Measurements from ENCODE around the gene ACTN1. TPM values are rescaled to one million over a fixed set of nuclear protein-coding genes. Genes with fewer than 3 reads are reported as not detected.

The ACTN1 gene
- total RNA-seq, 4 donors from 2014 or later = 103 to 254 (median 136) TPM

- TF ChIP-seq CTCF (IDR thresholded peaks at IDR 0.05) = no peak
- ATAC-seq (ENCODE audit: low FRiP score) (no peak), DNase-seq (ENCODE audit: low spot score) (no peak)
Observed at GRCh38 chr14:68958553-68958952, 20.5 kb downstream of the ACTN1 start.

DNA sequence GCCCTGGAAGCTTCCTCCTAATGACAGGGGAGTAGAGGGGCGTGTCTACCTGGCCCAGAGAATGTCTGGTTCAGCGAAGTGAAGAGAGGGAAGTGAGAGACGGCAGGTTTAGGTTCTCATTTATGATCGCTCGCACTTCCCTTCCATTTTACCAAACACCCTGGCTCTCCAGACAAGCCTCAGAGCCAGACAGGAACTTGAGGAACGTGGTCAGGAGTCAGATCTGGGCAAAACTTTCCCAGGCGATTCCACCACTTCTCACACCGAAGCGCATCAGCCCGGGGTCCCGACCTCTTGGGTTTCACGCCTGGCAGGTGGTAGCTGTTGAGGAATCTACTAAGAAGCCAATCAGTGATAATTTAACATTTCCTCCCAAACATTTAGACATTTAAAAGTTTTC lies 21.3 kb downstream of the ACTN1 start:
- DNase-seq (ENCODE audit: low spot score) (no peak), ATAC-seq (ENCODE audit: low FRiP score) (no peak)
- no peak for TF ChIP-seq CTCF (IDR thresholded peaks at IDR 0.05)

- DNase-seq (ENCODE audit: low spot score) = no peak
- no peak for ATAC-seq (ENCODE audit: low FRiP score)
- no peak for TF ChIP-seq CTCF (IDR thresholded peaks at IDR 0.05)
Observed at GRCh38 chr14:68956724-68957123, 22.4 kb downstream of the ACTN1 start.

GRCh38 chr14:68955851-68956179 lies 23.3 kb downstream of the ACTN1 start:
- ATAC-seq (ENCODE audit: low FRiP score) (no peak), DNase-seq (ENCODE audit: low spot score) (no peak)
- TF ChIP-seq CTCF (IDR thresholded peaks at IDR 0.05) = no peak

GRCh38 chr14:68955164-68955850 lies 23.8 kb downstream of the ACTN1 start:
- no peak for TF ChIP-seq CTCF (IDR thresholded peaks at IDR 0.05)
- no peak for ATAC-seq (ENCODE audit: low FRiP score)
- no peak for DNase-seq (ENCODE audit: low spot score)

- ATAC-seq (ENCODE audit: low FRiP score) = no peak
- DNase-seq (ENCODE audit: low spot score) = no peak
- no peak for TF ChIP-seq CTCF (IDR thresholded peaks at IDR 0.05)
Observed at GRCh38 chr14:68953196-68953555, 25.9 kb downstream of the ACTN1 start.

DNA sequence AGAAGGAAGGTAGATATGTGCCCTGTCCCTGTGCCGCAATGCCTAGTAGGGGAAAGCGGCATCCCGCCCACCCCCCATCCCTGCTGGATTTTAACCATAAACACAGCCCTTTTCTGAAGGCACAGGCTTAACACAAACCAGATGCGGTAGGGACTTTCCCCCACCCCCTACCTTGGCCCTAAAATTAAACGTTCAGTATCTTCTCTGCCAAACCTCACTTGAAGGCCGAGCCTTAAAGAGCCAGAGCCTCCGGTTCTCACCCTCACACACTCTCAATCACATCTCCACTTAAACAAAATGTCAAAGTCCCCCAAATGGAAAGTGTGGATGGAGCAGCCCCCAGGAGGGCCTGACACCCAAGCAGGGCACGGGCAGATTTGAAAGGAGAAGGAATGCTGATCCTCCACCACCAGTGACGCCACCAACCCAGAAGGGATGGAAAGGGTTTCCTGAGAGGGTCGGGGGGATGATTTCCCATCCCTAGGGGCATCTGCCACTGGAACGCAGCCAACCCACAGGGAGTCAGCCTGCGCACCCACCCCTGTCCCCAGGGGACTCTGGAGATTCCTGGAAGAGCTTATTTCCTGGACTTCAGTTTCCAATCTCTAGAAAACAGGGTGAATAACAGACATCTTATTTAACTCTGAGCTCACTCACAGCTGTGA lies 26.4 kb downstream of the ACTN1 start:
- ATAC-seq (ENCODE audit: low FRiP score) (no peak), DNase-seq (ENCODE audit: low spot score) (no peak)
- no peak for TF ChIP-seq CTCF (IDR thresholded peaks at IDR 0.05)
